B cell (primary cell): ENCODE data around the gene ACE. TPM values are rescaled to one million over a fixed set of nuclear protein-coding genes. Genes with fewer than 3 reads are reported as not detected.

Experiments used
- ATAC-seq: fragments of 200-7000 bp; cut with Tn5 transposase; one replicate; pipeline ENCODE4 v1.10.0; 2021; ENCODE audit warnings: low read depth, mild to moderate bottlenecking, moderate number of reproducible peaks, moderate library complexity
- CTCF ChIA-PET: fragments of 350-600 bp; sonication (Branson Sonifier 250); formaldehyde crosslinking; loops from one replicate; lab custom pipeline; 2021; ENCODE audit warnings: antibody characterized with exemption, inconsistent platforms; lab: Charles Lee
- POLR2A ChIA-PET: fragments of 350-600 bp; sonication (Branson Sonifier 250); formaldehyde crosslinking; loops from one replicate; lab custom pipeline; 2021; ENCODE audit warnings: antibody characterized with exemption; lab: Charles Lee
- DNase-seq: peaks from one replicate; pipeline ENCODE4 v3.0.0; 2013
- H2AFZ ChIP-seq: 2 replicates; pipeline ENCODE4 v1.6.1; 2012; ENCODE audit warnings: mild to moderate bottlenecking, low read depth, low read length; ENCODE audit not compliant: insufficient read depth, poor library complexity, severe bottlenecking
- H3K27ac ChIP-seq, 2 donors: 1 replicate in 1 of 2; 2 replicates in 1 of 2; pipeline ENCODE4 v1.5.1; 2012 to 2013; ENCODE audit warnings: low read length in 2 of 2, mild to moderate bottlenecking in 2 of 2, moderate library complexity in 1 of 2
- H3K27me3 ChIP-seq, 4 experiments: fragments of 200-600 bp in 1 of 4; sonication (generic) in 1 of 4; replicated peaks in 1 of 4; 1 replicate in 2 of 4; 2 replicates in 2 of 4; pipeline versions ENCODE4 v1.6.1 to v1.7.0; 2013 to 2016; ENCODE audit warnings: low read length in 3 of 4, mild to moderate bottlenecking in 2 of 4, mixed read lengths in 1 of 4, moderate library complexity in 1 of 4; ENCODE audit not compliant: insufficient read depth in 4 of 4, control insufficient read depth in 3 of 4; ENCODE audit errors: control extremely low read depth in 1 of 4
- H3K36me3 ChIP-seq, 2 experiments: replicated peaks in 1 of 2; 1 replicate in 1 of 2; 2 replicates in 1 of 2; pipeline versions ENCODE4 v1.6.1 to v1.7.1; 2013; ENCODE audit warnings: low read length in 1 of 2; ENCODE audit not compliant: insufficient read depth in 2 of 2, control insufficient read depth in 1 of 2; ENCODE audit errors: control extremely low read depth in 1 of 2, extremely low read depth in 1 of 2
- H3K4me1 ChIP-seq, 2 donors: fragments of 200-600 bp in 1 of 2; sonication (generic) in 1 of 2; 1 replicate in 1 of 2; 2 replicates in 1 of 2; pipeline versions ENCODE4 v1.5.1 to v1.6.1; 2013 to 2017; ENCODE audit warnings: low read length in 2 of 2; ENCODE audit not compliant: control insufficient read depth in 2 of 2, insufficient read depth in 2 of 2
- H3K4me2 ChIP-seq: replicated peaks from 2 replicates; pipeline ENCODE3; 2012; ENCODE audit warnings: mild to moderate bottlenecking, low read depth, low read length; ENCODE audit not compliant: poor library complexity, severe bottlenecking
- H3K4me3 ChIP-seq, 5 experiments: fragments of 200-600 bp in 1 of 5; sonication (generic) in 1 of 5; 1 replicate in 3 of 5; 2 replicates in 2 of 5; pipeline versions ENCODE4 v1.5.1 to v1.7.0; 2011 to 2016; ENCODE audit warnings: low read length in 4 of 5, mild to moderate bottlenecking in 4 of 5, low read depth in 2 of 5, control low read depth in 1 of 5, moderate library complexity in 1 of 5; ENCODE audit not compliant: insufficient read depth in 1 of 5; ENCODE audit errors: control extremely low read depth in 1 of 5, extremely low read depth in 1 of 5
- H3K79me2 ChIP-seq: fragments of 200-600 bp; sonication (generic); one replicate; pipeline ENCODE4 v1.6.0; 2016; ENCODE audit warnings: low read length; ENCODE audit not compliant: control insufficient read depth, insufficient read depth
- H3K9ac ChIP-seq: fragments of 200-600 bp; sonication (generic); 2 replicates; pipeline ENCODE4 v1.6.1; 2017; ENCODE audit warnings: mild to moderate bottlenecking, low read length, moderate library complexity
- H3K9me3 ChIP-seq, 3 donors: one replicate each; pipeline versions ENCODE4 v1.6.1 to v1.7.1; 2013; ENCODE audit warnings: low read length in 2 of 3; ENCODE audit not compliant: control insufficient read depth in 2 of 3, insufficient read depth in 1 of 3; ENCODE audit errors: control extremely low read depth in 1 of 3
- H4K20me1 ChIP-seq: 2 replicates; pipeline ENCODE4 v1.6.0; 2012; ENCODE audit warnings: mild to moderate bottlenecking, low read length; ENCODE audit not compliant: insufficient read depth, control insufficient read depth, poor library complexity, severe bottlenecking
- H3K27ac Mint-ChIP-seq: one replicate; pipeline ENCODE4 v1.8.0; 2021; ENCODE audit warnings: mixed read lengths
- H3K27me3 Mint-ChIP-seq: one replicate; pipeline ENCODE4 v1.8.0; 2021; ENCODE audit warnings: mixed read lengths
- H3K4me1 Mint-ChIP-seq: one replicate; pipeline ENCODE4 v1.8.0; 2021; ENCODE audit warnings: mixed read lengths
- H3K4me3 Mint-ChIP-seq: one replicate; pipeline ENCODE4 v1.8.0; 2021; ENCODE audit warnings: mixed read lengths
- H3K9me3 Mint-ChIP-seq: one replicate; pipeline ENCODE4 v1.8.0; 2022; ENCODE audit warnings: mixed read lengths; ENCODE audit not compliant: insufficient read depth
- EZH2 ChIP-seq: IDR thresholded peaks from 2 replicates; pipeline ENCODE4 v1.6.1; 2012; ENCODE audit warnings: borderline replicate concordance, low read depth, mild to moderate bottlenecking, moderate library complexity, low read length; ENCODE audit not compliant: insufficient read depth, poor library complexity, severe bottlenecking
- WGBS: methylation state at CpG from one replicate; pipeline ENCODE4 v1.1.5; 2013; ENCODE audit warnings: missing lambda C conversion rate; ENCODE audit not compliant: insufficient coverage; 5-methylcytosine and 5-hydroxymethylcytosine counted together
- intact Hi-C: fragments of 100-400 bp; cut with micrococcal nuclease; formaldehyde crosslinking; loops from one replicate; pipeline ENCODE4 v1.10.0; 2022
- polyA plus RNA-seq: library from polyadenylated mRNA; depleted of rRNA; stranded (reverse); fragments of >200 nt; gene quantifications from 2 replicates; pipeline ENCODE4 v1.2.3, GENCODE V29; 2012
- total RNA-seq, 2 donors: library from RNA; stranded (reverse); fragments of 120-200 nt in 1 of 2; gene quantifications; 1 replicate in 1 of 2; 2 replicates in 1 of 2; pipeline versions ENCODE4 v1.2.3 to v1.2.4, GENCODE V29; 2013 to 2022
- TF ChIP-seq, protein P1 (sequence below): fragments of 200-600 bp; IDR thresholded peaks from one replicate; pipeline ENCODE4 v1.8.0; 2022; ENCODE audit warnings: antibody characterized with exemption, mild to moderate bottlenecking

The ACE gene
- total and polyA plus RNA-seq, 2 donors (not counting 1 experiment from before 2014, with no cell fraction given): 0.67 to 2.6 TPM

DNA sequence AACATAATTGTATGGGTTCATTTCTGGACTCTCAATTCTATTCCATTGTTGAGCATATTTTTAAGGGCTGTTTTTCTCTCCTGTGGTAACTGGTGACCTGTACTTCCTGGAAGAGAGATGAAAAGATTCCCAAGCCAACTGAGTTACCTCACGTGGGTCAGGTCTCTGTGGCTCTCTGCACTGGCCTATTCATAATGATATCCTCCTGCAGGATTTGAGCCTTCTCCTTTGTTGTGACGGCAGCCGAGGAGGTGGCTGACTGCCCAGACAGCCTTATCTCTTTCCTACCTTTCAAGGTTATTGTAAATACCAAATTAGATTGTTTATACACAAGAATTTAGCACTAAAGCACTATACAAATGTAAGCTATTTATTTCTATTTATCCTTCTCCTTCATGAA lies 2.7 kb upstream of the ACE start:
- no peak overlapping the region for H3K9ac ChIP-seq
- H3K4me2 ChIP-seq: no peak overlapping the region
- no peaks in the 10 kb centered on the region for H4K20me1 ChIP-seq
- H3K27me3 ChIP-seq: peaks cover 0 to 27% (median 13%) of the 10 kb centered on the region in 4 experiments
- 83% methylated on average over 1 of the region's 3 CpGs for WGBS
- Mint-ChIP-seq H3K9me3 (no peaks in the 10 kb centered on the region), H3K27ac (no peak overlapping the region), H3K4me3 (no peak overlapping the region), H3K4me1 (peaks cover 23% of the 10 kb centered on the region), H3K27me3 (peaks cover 36% of the 10 kb centered on the region)
- intact Hi-C loops: no loop called here
- ChIA-PET POLR2A (no interaction called here), CTCF (no interaction called here)
- peaks cover 0 to 2% (median 0%) of the 10 kb centered on the region in 3 donors for H3K9me3 ChIP-seq
- TF ChIP-seq, protein P1, sequence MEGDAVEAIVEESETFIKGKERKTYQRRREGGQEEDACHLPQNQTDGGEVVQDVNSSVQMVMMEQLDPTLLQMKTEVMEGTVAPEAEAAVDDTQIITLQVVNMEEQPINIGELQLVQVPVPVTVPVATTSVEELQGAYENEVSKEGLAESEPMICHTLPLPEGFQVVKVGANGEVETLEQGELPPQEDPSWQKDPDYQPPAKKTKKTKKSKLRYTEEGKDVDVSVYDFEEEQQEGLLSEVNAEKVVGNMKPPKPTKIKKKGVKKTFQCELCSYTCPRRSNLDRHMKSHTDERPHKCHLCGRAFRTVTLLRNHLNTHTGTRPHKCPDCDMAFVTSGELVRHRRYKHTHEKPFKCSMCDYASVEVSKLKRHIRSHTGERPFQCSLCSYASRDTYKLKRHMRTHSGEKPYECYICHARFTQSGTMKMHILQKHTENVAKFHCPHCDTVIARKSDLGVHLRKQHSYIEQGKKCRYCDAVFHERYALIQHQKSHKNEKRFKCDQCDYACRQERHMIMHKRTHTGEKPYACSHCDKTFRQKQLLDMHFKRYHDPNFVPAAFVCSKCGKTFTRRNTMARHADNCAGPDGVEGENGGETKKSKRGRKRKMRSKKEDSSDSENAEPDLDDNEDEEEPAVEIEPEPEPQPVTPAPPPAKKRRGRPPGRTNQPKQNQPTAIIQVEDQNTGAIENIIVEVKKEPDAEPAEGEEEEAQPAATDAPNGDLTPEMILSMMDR: no peak
- TF ChIP-seq EZH2: no peak
- H3K36me3 ChIP-seq: no peaks in the 10 kb centered on the region
- H3K79me2 ChIP-seq: no peaks in the 10 kb centered on the region
- no peak overlapping the region for H3K27ac ChIP-seq
- H3K4me1 ChIP-seq: peaks cover 19% of the 10 kb centered on the region in 2 donors
- H3K4me3 ChIP-seq: no peak overlapping the region
- DNase-seq (no peak), ATAC-seq (no peak)
- H2AFZ ChIP-seq: no peak overlapping the region

DNA sequence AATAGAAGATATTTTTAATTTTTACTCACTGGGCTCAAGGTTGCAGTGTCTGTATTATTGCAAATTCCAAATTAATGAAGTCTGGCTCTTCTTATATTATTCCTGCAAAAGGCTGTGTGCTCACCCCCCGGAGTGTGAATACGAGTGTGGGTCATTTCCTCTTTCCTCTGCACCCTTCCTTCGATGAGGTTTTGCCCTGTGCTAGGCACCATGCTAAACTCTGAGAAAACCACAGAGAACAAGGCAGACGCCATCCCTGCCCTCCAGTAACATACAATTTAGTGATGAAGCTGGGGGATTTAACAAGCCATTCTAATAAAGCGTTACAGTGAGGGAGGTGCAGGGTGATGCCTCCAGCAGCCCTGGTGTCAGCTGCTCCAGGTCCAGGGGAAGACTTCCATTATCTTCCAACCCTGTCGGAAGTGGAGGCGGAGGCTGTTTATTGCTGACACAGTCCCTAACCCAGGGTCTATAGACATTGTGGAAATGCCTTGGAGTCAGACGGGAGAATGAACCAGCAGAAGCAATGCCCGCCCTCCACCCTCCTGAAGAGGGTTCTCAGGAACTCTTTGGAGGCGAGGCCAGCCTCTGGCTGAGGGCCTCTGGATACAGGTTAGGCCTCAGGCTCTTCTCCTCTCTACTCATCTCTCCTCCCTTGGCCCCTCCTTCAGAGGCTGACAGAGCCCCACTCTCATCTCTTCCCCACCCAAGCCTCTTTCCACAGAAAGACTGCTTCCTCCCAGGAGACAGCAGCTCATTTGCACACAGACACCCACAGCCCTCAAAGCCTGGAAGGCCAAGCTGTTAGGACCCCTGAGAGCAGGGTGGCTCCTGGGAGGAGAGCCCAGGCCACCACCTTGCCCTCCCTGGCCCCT lies 2.0 kb upstream of the ACE start:
- peaks cover 0 to 2% (median 0%) of the 10 kb centered on the region in 3 donors for H3K9me3 ChIP-seq
- no peak overlapping the region for H2AFZ ChIP-seq
- Mint-ChIP-seq H3K4me3 (peak overlapping the region; percentile 41), H3K27me3 (peaks cover 36% of the 10 kb centered on the region), H3K27ac (no peak overlapping the region), H3K9me3 (no peaks in the 10 kb centered on the region), H3K4me1 (peaks cover 24% of the 10 kb centered on the region)
- no peaks in the 10 kb centered on the region for H3K36me3 ChIP-seq
- ATAC-seq (no peak), DNase-seq (no peak)
- no peak overlapping the region for H3K4me2 ChIP-seq
- WGBS: 100% methylated on average over 6 of the region's 10 CpGs
- peaks cover 0 to 33% (median 13%) of the 10 kb centered on the region in 4 experiments for H3K27me3 ChIP-seq
- ChIA-PET CTCF (no interaction called here), POLR2A (no interaction called here)
- no peaks in the 10 kb centered on the region for H3K79me2 ChIP-seq
- no peak overlapping the region for H3K27ac ChIP-seq
- H3K9ac ChIP-seq: no peak overlapping the region
- intact Hi-C loops: no loop called here
- H3K4me3 ChIP-seq: no peak overlapping the region
- peaks cover 20% of the 10 kb centered on the region in 2 donors for H3K4me1 ChIP-seq
- TF ChIP-seq, protein P1: no peak
- no peak for TF ChIP-seq EZH2
- no peaks in the 10 kb centered on the region for H4K20me1 ChIP-seq
